HepG2 (cell line): ENCODE data around the gene NDUFB7. TPM values are rescaled to one million over a fixed set of nuclear protein-coding genes. Genes with fewer than 3 reads are reported as not detected.

Experiments used
- CHD2 ChIP-seq: IDR thresholded peaks from 2 replicates; pipeline ENCODE4 v1.6.1; 2011; ENCODE audit warnings: low read depth, low read length, improper control_type of control experiment
- HOXA5 ChIP-seq: sonication (generic); formaldehyde crosslinking; IDR thresholded peaks from 2 replicates; pipeline ENCODE4 v1.4.0; 2020; ENCODE audit warnings: missing genetic modification reagents
- JUND ChIP-seq: sonication (generic); formaldehyde crosslinking; IDR thresholded peaks from 2 replicates; pipeline ENCODE4 v1.8.0; 2022; ENCODE audit warnings: mild to moderate bottlenecking, missing genetic modification reagents
- KLF16 ChIP-seq, 2 experiments: sonication (generic) in 1 of 2; formaldehyde crosslinking in 1 of 2; IDR thresholded peaks; 2 replicates each; pipeline versions ENCODE4 v1.6.1 to v1.8.0; 2016 to 2023; ENCODE audit warnings: missing genetic modification reagents in 2 of 2, missing compliant biosample characterization in 1 of 2
- NFAT5 ChIP-seq: sonication (generic); formaldehyde crosslinking; IDR thresholded peaks from 2 replicates; pipeline ENCODE4 v1.4.0; 2020; ENCODE audit warnings: missing genetic modification reagents
- NR2C2 ChIP-seq: sonication (generic); formaldehyde crosslinking; IDR thresholded peaks from 2 replicates; pipeline ENCODE4 v1.4.0; 2020; ENCODE audit warnings: missing genetic modification reagents, mild to moderate bottlenecking, moderate library complexity, borderline replicate concordance
- PHB2 ChIP-seq: fragments of 450-650 bp; IDR thresholded peaks from 2 replicates; pipeline ENCODE4 v1.6.1; 2018; ENCODE audit not compliant: partially characterized antibody
- SIN3A ChIP-seq: IDR thresholded peaks from 2 replicates; pipeline ENCODE4 v1.6.1; 2011; ENCODE audit warnings: low read depth, mild to moderate bottlenecking, control low read depth, low read length, borderline replicate concordance
- ZNF225 ChIP-seq: sonication (generic); formaldehyde crosslinking; IDR thresholded peaks from 2 replicates; pipeline ENCODE4 v1.4.0; 2020; ENCODE audit warnings: mild to moderate bottlenecking, missing genetic modification reagents
- ZNF329 ChIP-seq: sonication (generic); formaldehyde crosslinking; IDR thresholded peaks from 2 replicates; pipeline ENCODE4 v1.9.0; 2021; ENCODE audit warnings: low read depth, mild to moderate bottlenecking, missing genetic modification reagents
- ZNF414 ChIP-seq: sonication (generic); formaldehyde crosslinking; IDR thresholded peaks from 2 replicates; pipeline ENCODE4 v1.5.0; 2020; ENCODE audit warnings: missing genetic modification reagents
- polyA plus RNA-seq, 8 experiments: library from polyadenylated mRNA; depleted of rRNA in 3 of 8; stranded (reverse) in 7 of 8; unstranded in 1 of 8; fragments of >200 nt; fragmentation: Illumina TruSeq in 4 of 8; extraction: Trizol in 4 of 8; gene quantifications; 2 replicates each; pipeline versions ENCODE4 v1.2.1 to v1.2.3, GENCODE V29; 2011 to 2016; ENCODE audit warnings: low read depth in 4 of 8, missing spikeins in 1 of 8, mixed read lengths in 1 of 8; ENCODE audit not compliant: insufficient read depth in 1 of 8
- total RNA-seq, 5 experiments: library from RNA; depleted of rRNA; stranded (reverse); fragments of >200 nt; fragmentation: Illumina TruSeq; extraction: Trizol; gene quantifications; 2 replicates each; pipeline ENCODE4 v1.2.3, GENCODE V29; 2016; ENCODE audit warnings: low read depth in 1 of 5
- TF ChIP-seq, protein P1 (sequence below): sonication (generic); formaldehyde crosslinking; IDR thresholded peaks from 2 replicates; pipeline ENCODE4 v1.9.0; 2022; ENCODE audit warnings: low read depth, missing genetic modification reagents
- TF ChIP-seq, protein P2 (sequence below): IDR thresholded peaks from 2 replicates; pipeline ENCODE4 v1.6.1; 2016; ENCODE audit warnings: mild to moderate bottlenecking, missing biosample characterization, missing genetic modification reagents
- TF ChIP-seq, protein P3 (sequence below): IDR thresholded peaks from 2 replicates; pipeline ENCODE4 v1.6.1; 2016
- TF ChIP-seq, protein P4 (sequence below): sonication (generic); formaldehyde crosslinking; IDR thresholded peaks from 2 replicates; pipeline ENCODE4 v1.5.1; 2020; ENCODE audit warnings: missing genetic modification reagents, mild to moderate bottlenecking, borderline replicate concordance
- TF ChIP-seq, protein P5 (sequence below): sonication (generic); formaldehyde crosslinking; IDR thresholded peaks from 2 replicates; pipeline ENCODE4 v1.5.0; 2020; ENCODE audit warnings: mild to moderate bottlenecking, low read depth, missing genetic modification reagents, borderline replicate concordance

NDUFB7 gene
- total and polyA plus RNA-seq, 2 of the 13 experiments (the other 11 are each of a cell fraction or from before 2014, with no cell fraction given) = 156 to 198 TPM

GRCh38 chr19:14516746-14517438 is 55.0 kb downstream of the NDUFB7 start (continued):
- no peak for TF ChIP-seq NFAT5 (CRISPR knock-in tag)
- TF ChIP-seq, protein P1, sequence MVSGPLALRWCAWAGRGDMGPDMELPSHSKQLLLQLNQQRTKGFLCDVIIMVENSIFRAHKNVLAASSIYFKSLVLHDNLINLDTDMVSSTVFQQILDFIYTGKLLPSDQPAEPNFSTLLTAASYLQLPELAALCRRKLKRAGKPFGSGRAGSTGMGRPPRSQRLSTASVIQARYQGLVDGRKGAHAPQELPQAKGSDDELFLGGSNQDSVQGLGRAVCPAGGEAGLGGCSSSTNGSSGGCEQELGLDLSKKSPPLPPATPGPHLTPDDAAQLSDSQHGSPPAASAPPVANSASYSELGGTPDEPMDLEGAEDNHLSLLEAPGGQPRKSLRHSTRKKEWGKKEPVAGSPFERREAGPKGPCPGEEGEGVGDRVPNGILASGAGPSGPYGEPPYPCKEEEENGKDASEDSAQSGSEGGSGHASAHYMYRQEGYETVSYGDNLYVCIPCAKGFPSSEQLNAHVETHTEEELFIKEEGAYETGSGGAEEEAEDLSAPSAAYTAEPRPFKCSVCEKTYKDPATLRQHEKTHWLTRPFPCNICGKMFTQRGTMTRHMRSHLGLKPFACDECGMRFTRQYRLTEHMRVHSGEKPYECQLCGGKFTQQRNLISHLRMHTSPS (CRISPR knock-in tag) = 0 out of 2 replicates have a peak, but pooled peaks have one; percentile 37
- TF ChIP-seq KLF16 (CRISPR knock-in tag; IDR thresholded peaks at IDR 0.05) = peak in 1 of 2 experiments; percentile 43; a peak in 1 of 4 replicates
- TF ChIP-seq CHD2 = no peak
- no peak for TF ChIP-seq JUND (CRISPR knock-in tag)
- TF ChIP-seq, protein P2, sequence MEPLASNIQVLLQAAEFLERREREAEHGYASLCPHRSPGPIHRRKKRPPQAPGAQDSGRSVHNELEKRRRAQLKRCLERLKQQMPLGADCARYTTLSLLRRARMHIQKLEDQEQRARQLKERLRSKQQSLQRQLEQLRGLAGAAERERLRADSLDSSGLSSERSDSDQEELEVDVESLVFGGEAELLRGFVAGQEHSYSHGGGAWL (CRISPR knock-in tag) = 0 out of 2 replicates have a peak, but pooled peaks have one; percentile 41
- TF ChIP-seq ZNF225 = no peak
- peak; percentile 14; the same call in 1 of the 2 replicates for TF ChIP-seq SIN3A
- no peak for TF ChIP-seq PHB2
- TF ChIP-seq, protein P3, sequence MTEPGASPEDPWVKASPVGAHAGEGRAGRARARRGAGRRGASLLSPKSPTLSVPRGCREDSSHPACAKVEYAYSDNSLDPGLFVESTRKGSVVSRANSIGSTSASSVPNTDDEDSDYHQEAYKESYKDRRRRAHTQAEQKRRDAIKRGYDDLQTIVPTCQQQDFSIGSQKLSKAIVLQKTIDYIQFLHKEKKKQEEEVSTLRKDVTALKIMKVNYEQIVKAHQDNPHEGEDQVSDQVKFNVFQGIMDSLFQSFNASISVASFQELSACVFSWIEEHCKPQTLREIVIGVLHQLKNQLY (CRISPR knock-in tag) = no peak
- no peak for TF ChIP-seq ZNF414 (CRISPR knock-in tag)
- TF ChIP-seq, protein P4, sequence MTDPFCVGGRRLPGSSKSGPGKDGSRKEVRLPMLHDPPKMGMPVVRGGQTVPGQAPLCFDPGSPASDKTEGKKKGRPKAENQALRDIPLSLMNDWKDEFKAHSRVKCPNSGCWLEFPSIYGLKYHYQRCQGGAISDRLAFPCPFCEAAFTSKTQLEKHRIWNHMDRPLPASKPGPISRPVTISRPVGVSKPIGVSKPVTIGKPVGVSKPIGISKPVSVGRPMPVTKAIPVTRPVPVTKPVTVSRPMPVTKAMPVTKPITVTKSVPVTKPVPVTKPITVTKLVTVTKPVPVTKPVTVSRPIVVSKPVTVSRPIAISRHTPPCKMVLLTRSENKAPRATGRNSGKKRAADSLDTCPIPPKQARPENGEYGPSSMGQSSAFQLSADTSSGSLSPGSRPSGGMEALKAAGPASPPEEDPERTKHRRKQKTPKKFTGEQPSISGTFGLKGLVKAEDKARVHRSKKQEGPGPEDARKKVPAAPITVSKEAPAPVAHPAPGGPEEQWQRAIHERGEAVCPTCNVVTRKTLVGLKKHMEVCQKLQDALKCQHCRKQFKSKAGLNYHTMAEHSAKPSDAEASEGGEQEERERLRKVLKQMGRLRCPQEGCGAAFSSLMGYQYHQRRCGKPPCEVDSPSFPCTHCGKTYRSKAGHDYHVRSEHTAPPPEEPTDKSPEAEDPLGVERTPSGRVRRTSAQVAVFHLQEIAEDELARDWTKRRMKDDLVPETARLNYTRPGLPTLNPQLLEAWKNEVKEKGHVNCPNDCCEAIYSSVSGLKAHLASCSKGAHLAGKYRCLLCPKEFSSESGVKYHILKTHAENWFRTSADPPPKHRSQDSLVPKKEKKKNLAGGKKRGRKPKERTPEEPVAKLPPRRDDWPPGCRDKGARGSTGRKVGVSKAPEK (CRISPR knock-in tag) = 0 out of 2 replicates have a peak, but pooled peaks have one; percentile 36
- 0 out of 2 replicates have a peak, but pooled peaks have one; percentile 12 for TF ChIP-seq NR2C2 (CRISPR knock-in tag)
- no peak for TF ChIP-seq HOXA5 (CRISPR knock-in tag)
- 0 out of 2 replicates have a peak, but pooled peaks have one; percentile 29 for TF ChIP-seq ZNF329 (CRISPR knock-in tag)
- TF ChIP-seq, protein P5, sequence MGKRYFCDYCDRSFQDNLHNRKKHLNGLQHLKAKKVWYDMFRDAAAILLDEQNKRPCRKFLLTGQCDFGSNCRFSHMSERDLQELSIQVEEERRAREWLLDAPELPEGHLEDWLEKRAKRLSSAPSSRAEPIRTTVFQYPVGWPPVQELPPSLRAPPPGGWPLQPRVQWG (CRISPR knock-in tag) = no peak
